ENCODE data around the gene DDR2.
"Not testable (repeated sequence)": the region's sequence is repeated elsewhere in the genome, so short reads cannot be mapped to it uniquely, and the experiment has no call there.

The DDR2 gene

GRCh38 chr1:162599451-162599850, 32.8 kb upstream of the DDR2 start:
- H2AFZ ChIP-seq (ENCODE audit: low read length) = no peak overlapping the region
- H3K18ac ChIP-seq (ENCODE audit: low read length) = no peak overlapping the region
- H4K91ac ChIP-seq (ENCODE audit: low read depth, low read length, poor library complexity) = no peak overlapping the region
- no peak overlapping the region for H3K4ac ChIP-seq (ENCODE audit: low read length)
- no peak overlapping the region for H2AK5ac ChIP-seq (ENCODE audit: low read depth, low read length)
- H3K9ac ChIP-seq (ENCODE audit: low read depth, low read length, poor library complexity) = no peak overlapping the region
- no peaks in the 10 kb centered on the region for H3K27me3 ChIP-seq (ENCODE audit: control insufficient read depth in 3 of 3, insufficient read depth in 3 of 3, low read depth in 1 of 3, low read length in 3 of 3)
- no peak overlapping the region for H2BK12ac ChIP-seq (ENCODE audit: low read length)
- no peak overlapping the region for H3K23ac ChIP-seq (ENCODE audit: low read depth, low read length, poor library complexity)
- H4K8ac ChIP-seq (ENCODE audit: low read depth, low read length) = no peak overlapping the region
- no peak for DNase-seq (ENCODE audit: low spot score)
- H3K27ac ChIP-seq (replicated peaks; ENCODE audit: low read length) = no peak overlapping the region
- peaks cover 2 to 70% of the 10 kb centered on the region in 2 donors for H3K36me3 ChIP-seq (replicated peaks in 1 of 2; ENCODE audit: control insufficient read depth in 2 of 2, insufficient read depth in 2 of 2, low read length in 2 of 2)
- no peak overlapping the region for H2BK120ac ChIP-seq (ENCODE audit: low read depth, low read length)
- no peaks in the 10 kb centered on the region for H3K79me1 ChIP-seq (ENCODE audit: low read depth, low read length)
- H2BK15ac ChIP-seq (ENCODE audit: low read length) = no peak overlapping the region
- H3K14ac ChIP-seq (ENCODE audit: low read length) = no peak overlapping the region
- H3K4me3 ChIP-seq (ENCODE audit: low read length in 2 of 2) = no peak overlapping the region
- no CpG with 5 or more reads among the region's 1 CpG for WGBS, 2 donors (ENCODE audit: extremely low coverage in 2 of 2, insufficient read length in 2 of 2, insufficient replicate concordance in 1 of 2)
- no peak overlapping the region for H3K4me2 ChIP-seq (ENCODE audit: insufficient read depth, low read length, poor library complexity, severe bottlenecking)
- H3K9me3 ChIP-seq (replicated peaks in 1 of 2; ENCODE audit: control insufficient read depth in 2 of 2, insufficient read depth in 1 of 2, low read depth in 1 of 2, low read length in 2 of 2) = no peaks in the 10 kb centered on the region
- H2BK5ac ChIP-seq (ENCODE audit: low read length) = no peak overlapping the region
- H3K4me1 ChIP-seq (ENCODE audit: control insufficient read depth in 2 of 2, insufficient read depth in 1 of 2, low read depth in 1 of 2, low read length in 2 of 2) = no peaks in the 10 kb centered on the region

DNA sequence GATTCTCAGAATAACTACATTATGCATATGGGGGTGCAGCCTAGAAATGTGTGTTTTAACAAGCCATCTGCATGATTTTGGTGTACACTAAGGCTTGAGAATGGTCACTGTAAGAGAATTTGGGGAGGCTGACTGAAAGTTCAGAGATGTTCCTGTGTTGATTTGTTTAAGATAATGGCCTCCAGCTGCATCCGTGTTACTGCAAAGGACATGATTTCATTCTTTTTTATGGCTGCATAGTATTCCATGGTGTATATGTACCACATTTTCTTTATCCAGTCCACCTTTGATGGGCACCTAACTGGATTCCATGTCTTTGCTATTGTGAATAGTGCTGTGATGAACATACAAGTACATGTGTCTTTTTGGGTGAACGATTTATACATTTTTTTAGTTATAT, 29.1 kb upstream of the DDR2 start:
- not testable (repeated sequence) for H2BK15ac ChIP-seq (ENCODE audit: low read length); H2BK12ac ChIP-seq (ENCODE audit: low read length); DNase-seq (ENCODE audit: low spot score); H3K27ac ChIP-seq (replicated peaks; ENCODE audit: low read length); H3K4ac ChIP-seq (ENCODE audit: low read length); H3K9me3 ChIP-seq (replicated peaks in 1 of 2; ENCODE audit: control insufficient read depth in 2 of 2, insufficient read depth in 1 of 2, low read depth in 1 of 2, low read length in 2 of 2); H3K9ac ChIP-seq (ENCODE audit: low read depth, low read length, poor library complexity); H3K4me3 ChIP-seq (ENCODE audit: low read length in 2 of 2); H2AFZ ChIP-seq (ENCODE audit: low read length); H3K79me1 ChIP-seq (ENCODE audit: low read depth, low read length); H2AK5ac ChIP-seq (ENCODE audit: low read depth, low read length); H2BK120ac ChIP-seq (ENCODE audit: low read depth, low read length); H3K14ac ChIP-seq (ENCODE audit: low read length); H3K4me1 ChIP-seq (ENCODE audit: control insufficient read depth in 2 of 2, insufficient read depth in 1 of 2, low read depth in 1 of 2, low read length in 2 of 2); H4K8ac ChIP-seq (ENCODE audit: low read depth, low read length); H3K4me2 ChIP-seq (ENCODE audit: insufficient read depth, low read length, poor library complexity, severe bottlenecking); H3K27me3 ChIP-seq (ENCODE audit: control insufficient read depth in 3 of 3, insufficient read depth in 3 of 3, low read depth in 1 of 3, low read length in 3 of 3); H3K23ac ChIP-seq (ENCODE audit: low read depth, low read length, poor library complexity); H2BK5ac ChIP-seq (ENCODE audit: low read length); H3K18ac ChIP-seq (ENCODE audit: low read length); H4K91ac ChIP-seq (ENCODE audit: low read depth, low read length, poor library complexity)
- WGBS, 2 donors (ENCODE audit: extremely low coverage in 2 of 2, insufficient read length in 2 of 2, insufficient replicate concordance in 1 of 2) = no CpG with 5 or more reads among the region's 2 CpGs
- H3K36me3 ChIP-seq (replicated peaks in 1 of 2; ENCODE audit: control insufficient read depth in 2 of 2, insufficient read depth in 2 of 2, low read length in 2 of 2) = peaks cover 2 to 47% of the 10 kb centered on the region in 2 donors

GRCh38 chr1:162605225-162605927, 26.9 kb upstream of the DDR2 start:
- no peak overlapping the region for H3K9ac ChIP-seq (ENCODE audit: low read depth, low read length, poor library complexity)
- H3K18ac ChIP-seq (ENCODE audit: low read length) = no peak overlapping the region
- H3K4me2 ChIP-seq (ENCODE audit: insufficient read depth, low read length, poor library complexity, severe bottlenecking) = no peak overlapping the region
- H2AFZ ChIP-seq (ENCODE audit: low read length) = no peak overlapping the region
- no peak overlapping the region for H2BK5ac ChIP-seq (ENCODE audit: low read length)
- H4K8ac ChIP-seq (ENCODE audit: low read depth, low read length) = no peak overlapping the region
- no peak overlapping the region for H3K4me3 ChIP-seq (ENCODE audit: low read length in 2 of 2)
- no peak for DNase-seq (ENCODE audit: low spot score)
- no peaks in the 10 kb centered on the region for H3K9me3 ChIP-seq (replicated peaks in 1 of 2; ENCODE audit: control insufficient read depth in 2 of 2, insufficient read depth in 1 of 2, low read depth in 1 of 2, low read length in 2 of 2)
- H3K27me3 ChIP-seq (ENCODE audit: control insufficient read depth in 3 of 3, insufficient read depth in 3 of 3, low read depth in 1 of 3, low read length in 3 of 3) = no peaks in the 10 kb centered on the region
- no peak overlapping the region for H2BK15ac ChIP-seq (ENCODE audit: low read length)
- H2BK12ac ChIP-seq (ENCODE audit: low read length) = no peak overlapping the region
- no peak overlapping the region for H4K91ac ChIP-seq (ENCODE audit: low read depth, low read length, poor library complexity)
- H3K4ac ChIP-seq (ENCODE audit: low read length) = no peak overlapping the region
- peaks cover 2 to 28% of the 10 kb centered on the region in 2 donors for H3K36me3 ChIP-seq (replicated peaks in 1 of 2; ENCODE audit: control insufficient read depth in 2 of 2, insufficient read depth in 2 of 2, low read length in 2 of 2)
- no peak overlapping the region for H3K14ac ChIP-seq (ENCODE audit: low read length)
- H3K27ac ChIP-seq (replicated peaks; ENCODE audit: low read length) = no peak overlapping the region
- no peak overlapping the region for H2BK120ac ChIP-seq (ENCODE audit: low read depth, low read length)
- 100% methylated on average over 1 of the region's 3 CpGs; no CpG with 5 or more reads in 1 of the 2 donors for WGBS, 2 donors (ENCODE audit: extremely low coverage in 2 of 2, insufficient read length in 2 of 2, insufficient replicate concordance in 1 of 2)
- H2AK5ac ChIP-seq (ENCODE audit: low read depth, low read length) = no peak overlapping the region
- H3K79me1 ChIP-seq (ENCODE audit: low read depth, low read length) = no peaks in the 10 kb centered on the region
- no peak overlapping the region for H3K23ac ChIP-seq (ENCODE audit: low read depth, low read length, poor library complexity)
- no peaks in the 10 kb centered on the region for H3K4me1 ChIP-seq (ENCODE audit: control insufficient read depth in 2 of 2, insufficient read depth in 1 of 2, low read depth in 1 of 2, low read length in 2 of 2)

GRCh38 chr1:162609306-162609705, 23.0 kb upstream of the DDR2 start:
- Histone ChIP-seq H2BK12ac (ENCODE audit: low read length) (no peak overlapping the region), H3K36me3 (replicated peaks in 1 of 2; ENCODE audit: control insufficient read depth in 2 of 2, insufficient read depth in 2 of 2, low read length in 2 of 2) (no peaks in the 10 kb centered on the region), H3K4me2 (ENCODE audit: insufficient read depth, low read length, poor library complexity, severe bottlenecking) (no peak overlapping the region), H4K91ac (ENCODE audit: low read depth, low read length, poor library complexity) (no peak overlapping the region), H3K9me3 (replicated peaks in 1 of 2; ENCODE audit: control insufficient read depth in 2 of 2, insufficient read depth in 1 of 2, low read depth in 1 of 2, low read length in 2 of 2) (no peaks in the 10 kb centered on the region), H2BK5ac (ENCODE audit: low read length) (no peak overlapping the region), H3K4ac (ENCODE audit: low read length) (no peak overlapping the region), H2BK15ac (ENCODE audit: low read length) (no peak overlapping the region), H3K14ac (ENCODE audit: low read length) (no peak overlapping the region), H3K27me3 (ENCODE audit: control insufficient read depth in 3 of 3, insufficient read depth in 3 of 3, low read depth in 1 of 3, low read length in 3 of 3) (no peaks in the 10 kb centered on the region), H3K18ac (ENCODE audit: low read length) (no peak overlapping the region), H3K27ac (replicated peaks; ENCODE audit: low read length) (no peak overlapping the region), H3K4me3 (ENCODE audit: low read length in 2 of 2) (no peak overlapping the region), H3K9ac (ENCODE audit: low read depth, low read length, poor library complexity) (no peak overlapping the region), H3K23ac (ENCODE audit: low read depth, low read length, poor library complexity) (no peak overlapping the region), H2AK5ac (ENCODE audit: low read depth, low read length) (no peak overlapping the region), H3K4me1 (ENCODE audit: control insufficient read depth in 2 of 2, insufficient read depth in 1 of 2, low read depth in 1 of 2, low read length in 2 of 2) (peaks cover 0 to 2% of the 10 kb centered on the region in 2 donors), H2AFZ (ENCODE audit: low read length) (no peak overlapping the region), H3K79me1 (ENCODE audit: low read depth, low read length) (no peaks in the 10 kb centered on the region), H4K8ac (ENCODE audit: low read depth, low read length) (no peak overlapping the region), H2BK120ac (ENCODE audit: low read depth, low read length) (no peak overlapping the region)
- WGBS, 2 donors (ENCODE audit: extremely low coverage in 2 of 2, insufficient read length in 2 of 2, insufficient replicate concordance in 1 of 2) = no CpG with 5 or more reads among the region's 2 CpGs
- DNase-seq (ENCODE audit: low spot score) = no peak
